Measurements from ENCODE around the gene FATE1. TPM values are rescaled to one million over a fixed set of nuclear protein-coding genes. Genes with fewer than 3 reads are reported as not detected.

Gene FATE1
- total and polyA plus RNA-seq, 12 donors = 0.29 to 25.6 (median 0.61) TPM; not detected in 5

- Histone ChIP-seq H3K9me3 (replicated peaks in 1 of 3) (no peaks in the 10 kb centered on the region), H3K4me3 (no peak within 1 kb of the TSS), H3K27me3 (no peaks in the 10 kb centered on the region), H3K36me3 (replicated peaks in 1 of 2) (no peaks in the 10 kb centered on the region), H3K4me1 (replicated peaks in 1 of 2) (no peaks in the 10 kb centered on the region), H3K27ac (no peak within 1 kb of the TSS)
- intact Hi-C loops (cut with DNase I) = no loop called here
- TF ChIP-seq POLR2A (IDR thresholded peaks at IDR 0.05) = no peak
- no peak for DNase-seq
- WGBS, 4 donors = 63 to 68% (median 67%) methylated on average over 4 of the region's 4 CpGs
Measured at GRCh38 chrX:151734446-151734845, 18.6 kb downstream of the FATE1 start, which contains the start of gene CNGA2. TSS of gene CNGA2 (plus strand) at chrX:151734746. CDS start at chrX:151738484, 3,738 bp downstream.

- 47 to 58% (median 54%) methylated on average over 2 of the region's 2 CpGs for WGBS, 4 donors
Measured at GRCh38 chrX:151735219-151735618, 19.4 kb downstream of the FATE1 start.

GRCh38 chrX:151736685-151737084 lies 20.9 kb downstream of the FATE1 start:
- 33 to 77% (median 72%) methylated on average over 1 to 6 of the region's 6 CpGs for WGBS, 4 donors
- DNase-seq = no peak
- Histone ChIP-seq H3K4me3 (no peak overlapping the region), H3K4me1 (replicated peaks in 1 of 2) (no peaks in the 10 kb centered on the region), H3K36me3 (replicated peaks in 1 of 2) (no peaks in the 10 kb centered on the region), H3K27ac (no peak overlapping the region), H3K9me3 (replicated peaks in 1 of 3) (no peaks in the 10 kb centered on the region), H3K27me3 (no peaks in the 10 kb centered on the region)
- intact Hi-C loops (cut with DNase I) = no loop called here
- TF ChIP-seq, protein P1, sequence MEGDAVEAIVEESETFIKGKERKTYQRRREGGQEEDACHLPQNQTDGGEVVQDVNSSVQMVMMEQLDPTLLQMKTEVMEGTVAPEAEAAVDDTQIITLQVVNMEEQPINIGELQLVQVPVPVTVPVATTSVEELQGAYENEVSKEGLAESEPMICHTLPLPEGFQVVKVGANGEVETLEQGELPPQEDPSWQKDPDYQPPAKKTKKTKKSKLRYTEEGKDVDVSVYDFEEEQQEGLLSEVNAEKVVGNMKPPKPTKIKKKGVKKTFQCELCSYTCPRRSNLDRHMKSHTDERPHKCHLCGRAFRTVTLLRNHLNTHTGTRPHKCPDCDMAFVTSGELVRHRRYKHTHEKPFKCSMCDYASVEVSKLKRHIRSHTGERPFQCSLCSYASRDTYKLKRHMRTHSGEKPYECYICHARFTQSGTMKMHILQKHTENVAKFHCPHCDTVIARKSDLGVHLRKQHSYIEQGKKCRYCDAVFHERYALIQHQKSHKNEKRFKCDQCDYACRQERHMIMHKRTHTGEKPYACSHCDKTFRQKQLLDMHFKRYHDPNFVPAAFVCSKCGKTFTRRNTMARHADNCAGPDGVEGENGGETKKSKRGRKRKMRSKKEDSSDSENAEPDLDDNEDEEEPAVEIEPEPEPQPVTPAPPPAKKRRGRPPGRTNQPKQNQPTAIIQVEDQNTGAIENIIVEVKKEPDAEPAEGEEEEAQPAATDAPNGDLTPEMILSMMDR (IDR thresholded peaks at IDR 0.05) = no peak
- no peak for TF ChIP-seq POLR2A (IDR thresholded peaks at IDR 0.05)

More at GRCh38 chrX:151735219-151735618, 19.4 kb downstream of the FATE1 start:
- Histone ChIP-seq H3K9me3 (replicated peaks in 1 of 3) (no peaks in the 10 kb centered on the region), H3K4me3 (no peak overlapping the region), H3K4me1 (replicated peaks in 1 of 2) (no peaks in the 10 kb centered on the region), H3K27ac (no peak overlapping the region), H3K27me3 (no peaks in the 10 kb centered on the region), H3K36me3 (replicated peaks in 1 of 2) (no peaks in the 10 kb centered on the region)
- TF ChIP-seq, protein P1 (IDR thresholded peaks at IDR 0.05) = no peak
- no peak for TF ChIP-seq POLR2A (IDR thresholded peaks at IDR 0.05)
- intact Hi-C loops (cut with DNase I) = no loop called here
- no peak for DNase-seq

- Histone ChIP-seq H3K36me3 (replicated peaks in 1 of 2) (no peaks in the 10 kb centered on the region), H3K4me3 (no peak overlapping the region), H3K9me3 (replicated peaks in 1 of 3) (no peaks in the 10 kb centered on the region), H3K4me1 (replicated peaks in 1 of 2) (no peaks in the 10 kb centered on the region), H3K27me3 (no peaks in the 10 kb centered on the region), H3K27ac (no peak overlapping the region)
- intact Hi-C loops (cut with DNase I) = no loop called here
- TF ChIP-seq, protein P1 (IDR thresholded peaks at IDR 0.05) = no peak
- DNase-seq = no peak
- 64 to 82% (median 73%) methylated on average over 3 to 5 of the region's 5 CpGs for WGBS, 4 donors
Measured at GRCh38 chrX:151737494-151737893, 21.7 kb downstream of the FATE1 start.

DNA sequence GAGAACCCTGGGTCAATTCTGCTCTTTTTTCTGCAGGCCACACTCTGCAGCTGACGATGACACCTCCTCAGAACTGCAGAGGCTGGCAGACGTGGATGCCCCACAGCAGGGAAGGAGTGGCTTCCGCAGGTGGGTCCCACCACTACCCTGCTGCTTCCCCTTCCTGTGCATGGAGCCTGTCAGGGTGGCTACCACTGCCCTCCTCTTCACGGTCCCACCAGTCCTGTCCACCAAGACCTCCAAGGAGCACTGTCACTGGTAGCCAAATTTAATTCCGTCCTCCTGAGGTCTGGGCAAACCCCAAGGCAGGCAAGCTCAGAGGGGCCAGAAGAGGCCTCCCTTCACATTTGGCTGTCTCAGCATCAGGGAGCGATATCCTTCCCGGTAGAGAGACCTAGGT lies 22.9 kb downstream of the FATE1 start:
- Histone ChIP-seq H3K27ac (no peak overlapping the region), H3K9me3 (replicated peaks in 1 of 3) (no peaks in the 10 kb centered on the region), H3K36me3 (replicated peaks in 1 of 2) (no peaks in the 10 kb centered on the region), H3K4me1 (replicated peaks in 1 of 2) (no peaks in the 10 kb centered on the region), H3K27me3 (no peaks in the 10 kb centered on the region), H3K4me3 (no peak overlapping the region)
- intact Hi-C loops (cut with DNase I) = no loop called here
- 76 to 100% (median 86%) methylated on average over 1 to 7 of the region's 7 CpGs for WGBS, 4 donors
- DNase-seq = no peak
- TF ChIP-seq, protein P1 (IDR thresholded peaks at IDR 0.05) = no peak
- TF ChIP-seq POLR2A (IDR thresholded peaks at IDR 0.05) = no peak

Measured in adrenal gland (tissue), 12 donors.